ENCODE measurements around the gene CYP4F12. TPM values are rescaled to one million over a fixed set of nuclear protein-coding genes. Genes with fewer than 3 reads are reported as not detected.

CYP4F12 gene
- total RNA-seq, 2 experiments from 2014 or later, result 0.09 TPM; not detected in 1

GRCh38 chr19:15671891-15672579, 852 bp upstream of the CYP4F12 start:
- Histone ChIP-seq H3K79me2 (ENCODE audit: insufficient read depth, low read depth, low read length) (no peaks in the 10 kb centered on the region), H3K4me1 (ENCODE audit: insufficient read depth, low read length, poor library complexity, severe bottlenecking) (no peaks in the 10 kb centered on the region), H3K9me2 (ENCODE audit: insufficient read depth, low read length) (no peaks in the 10 kb centered on the region), H2AFZ (ENCODE audit: low read length) (no peak overlapping the region), H3K36me3 (ENCODE audit: insufficient read depth, low read length) (no peaks in the 10 kb centered on the region), H3K27ac (ENCODE audit: low read depth, low read length, poor library complexity, severe bottlenecking) (no peak overlapping the region), H3K9me3 (ENCODE audit: low read length) (no peaks in the 10 kb centered on the region), H3K4me3 (ENCODE audit: low read depth, low read length, poor library complexity, severe bottlenecking) (no peak overlapping the region), H4K20me1 (ENCODE audit: insufficient read depth, low read length) (no peaks in the 10 kb centered on the region), H3K4me2 (ENCODE audit: low read length) (no peak overlapping the region)
- ChIA-PET POLR2A (no interaction called here), CTCF (ENCODE audit: unreplicated experiment) (no interaction called here)
- no TSS peak for BruUV-seq (replicated peaks)
- intact Hi-C loops (cut with micrococcal nuclease; ENCODE audit: unreplicated experiment), result no loop called here
- DNase-seq (ENCODE audit: low spot score), result no peak
- TF ChIP-seq, protein P1, sequence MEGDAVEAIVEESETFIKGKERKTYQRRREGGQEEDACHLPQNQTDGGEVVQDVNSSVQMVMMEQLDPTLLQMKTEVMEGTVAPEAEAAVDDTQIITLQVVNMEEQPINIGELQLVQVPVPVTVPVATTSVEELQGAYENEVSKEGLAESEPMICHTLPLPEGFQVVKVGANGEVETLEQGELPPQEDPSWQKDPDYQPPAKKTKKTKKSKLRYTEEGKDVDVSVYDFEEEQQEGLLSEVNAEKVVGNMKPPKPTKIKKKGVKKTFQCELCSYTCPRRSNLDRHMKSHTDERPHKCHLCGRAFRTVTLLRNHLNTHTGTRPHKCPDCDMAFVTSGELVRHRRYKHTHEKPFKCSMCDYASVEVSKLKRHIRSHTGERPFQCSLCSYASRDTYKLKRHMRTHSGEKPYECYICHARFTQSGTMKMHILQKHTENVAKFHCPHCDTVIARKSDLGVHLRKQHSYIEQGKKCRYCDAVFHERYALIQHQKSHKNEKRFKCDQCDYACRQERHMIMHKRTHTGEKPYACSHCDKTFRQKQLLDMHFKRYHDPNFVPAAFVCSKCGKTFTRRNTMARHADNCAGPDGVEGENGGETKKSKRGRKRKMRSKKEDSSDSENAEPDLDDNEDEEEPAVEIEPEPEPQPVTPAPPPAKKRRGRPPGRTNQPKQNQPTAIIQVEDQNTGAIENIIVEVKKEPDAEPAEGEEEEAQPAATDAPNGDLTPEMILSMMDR (conservative IDR thresholded peaks at IDR 0.05; ENCODE audit: low read length), result no peak
- no peak for TF ChIP-seq EZH2phosphoT487 (IDR thresholded peaks at IDR 0.05; ENCODE audit: borderline replicate concordance, low read depth, low read length)

- no TSS peak for BruUV-seq (replicated peaks)
- H4K20me1 ChIP-seq (ENCODE audit: insufficient read depth, low read length), result no peaks in the 10 kb centered on the region
- no peak overlapping the region for H3K4me2 ChIP-seq (ENCODE audit: low read length)
Measured at GRCh38 chr19:15673176-15673654, 328 bp downstream of the CYP4F12 start.

DNA sequence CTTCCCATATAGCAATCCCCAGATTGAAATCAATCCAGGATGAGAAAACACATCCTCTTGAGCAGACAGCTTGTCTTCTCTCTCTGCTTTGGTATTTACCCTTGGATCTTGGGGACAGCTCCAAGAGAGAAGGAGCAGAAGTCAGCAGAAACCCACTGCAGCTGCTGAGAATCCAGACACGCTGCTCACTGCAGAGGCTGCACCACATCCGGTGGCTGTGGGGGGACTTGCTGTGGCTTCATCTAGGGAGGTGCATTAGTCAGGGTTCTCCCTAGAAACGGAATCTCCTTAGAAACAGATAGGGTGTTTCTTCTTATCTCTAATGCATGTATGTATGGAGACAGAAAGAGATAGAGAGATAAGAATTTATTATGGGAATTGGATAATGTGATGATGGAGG, 2.7 kb downstream of the CYP4F12 start:
- POLR2A ChIA-PET, result no interaction called here
- CTCF ChIA-PET (ENCODE audit: unreplicated experiment), result no interaction called here
- no TSS peak for BruUV-seq (replicated peaks)

More at GRCh38 chr19:15673176-15673654, 328 bp downstream of the CYP4F12 start:
- Histone ChIP-seq H3K36me3 (ENCODE audit: insufficient read depth, low read length) (no peaks in the 10 kb centered on the region), H3K9me2 (ENCODE audit: insufficient read depth, low read length) (no peaks in the 10 kb centered on the region), H2AFZ (ENCODE audit: low read length) (no peak overlapping the region), H3K27ac (ENCODE audit: low read depth, low read length, poor library complexity, severe bottlenecking) (no peak overlapping the region), H3K4me1 (ENCODE audit: insufficient read depth, low read length, poor library complexity, severe bottlenecking) (no peaks in the 10 kb centered on the region), H3K9me3 (ENCODE audit: low read length) (no peaks in the 10 kb centered on the region), H3K4me3 (ENCODE audit: low read depth, low read length, poor library complexity, severe bottlenecking) (no peak overlapping the region), H3K79me2 (ENCODE audit: insufficient read depth, low read depth, low read length) (no peaks in the 10 kb centered on the region)
- no peak for DNase-seq (ENCODE audit: low spot score)
- TF ChIP-seq, protein P1 (conservative IDR thresholded peaks at IDR 0.05; ENCODE audit: low read length), result no peak
- no peak for TF ChIP-seq EZH2phosphoT487 (IDR thresholded peaks at IDR 0.05; ENCODE audit: borderline replicate concordance, low read depth, low read length)
- ChIA-PET POLR2A (no interaction called here), CTCF (ENCODE audit: unreplicated experiment) (no interaction called here)
- intact Hi-C loops (cut with micrococcal nuclease; ENCODE audit: unreplicated experiment), result no loop called here

More for the DNA sequence above, 2.7 kb downstream of the CYP4F12 start:
- DNase-seq (ENCODE audit: low spot score), result no peak
- Histone ChIP-seq H3K4me1 (ENCODE audit: insufficient read depth, low read length, poor library complexity, severe bottlenecking) (no peaks in the 10 kb centered on the region), H3K36me3 (ENCODE audit: insufficient read depth, low read length) (no peaks in the 10 kb centered on the region), H3K27ac (ENCODE audit: low read depth, low read length, poor library complexity, severe bottlenecking) (no peak overlapping the region), H3K79me2 (ENCODE audit: insufficient read depth, low read depth, low read length) (no peaks in the 10 kb centered on the region), H3K4me2 (ENCODE audit: low read length) (no peak overlapping the region), H3K9me3 (ENCODE audit: low read length) (no peaks in the 10 kb centered on the region), H3K9me2 (ENCODE audit: insufficient read depth, low read length) (no peaks in the 10 kb centered on the region), H4K20me1 (ENCODE audit: insufficient read depth, low read length) (no peaks in the 10 kb centered on the region), H3K4me3 (ENCODE audit: low read depth, low read length, poor library complexity, severe bottlenecking) (no peak overlapping the region), H2AFZ (ENCODE audit: low read length) (no peak overlapping the region)
- TF ChIP-seq, protein P1 (conservative IDR thresholded peaks at IDR 0.05; ENCODE audit: low read length), result no peak
- TF ChIP-seq EZH2phosphoT487 (IDR thresholded peaks at IDR 0.05; ENCODE audit: borderline replicate concordance, low read depth, low read length), result no peak
- intact Hi-C loops (cut with micrococcal nuclease; ENCODE audit: unreplicated experiment), result no loop called here
